Keratinocyte (primary cell): ENCODE measurements around the gene NECAB3. TPM values are rescaled to one million over a fixed set of nuclear protein-coding genes. Genes with fewer than 3 reads are reported as not detected.
A peak's percentile ranks its signal among the peaks of the same experiment; 100 is the strongest.

Source experiments
- DNase-seq: peaks from one replicate; pipeline ENCODE4 v3.0.0-alpha.2; 2011; ENCODE audit warnings: low read depth, missing footprints, low spot score
- FAIRE-seq: peaks from 2 replicates; lab custom pipeline; 2011; peaks lifted over from hg19 to GRCh38; lab: Jason Lieb, UNC
- H2AFZ ChIP-seq: 2 replicates; pipeline ENCODE4 v1.6.0; 2012; ENCODE audit warnings: low read length, control low read depth, inconsistent platforms; ENCODE audit not compliant: control insufficient read depth
- H3K27ac ChIP-seq: 2 replicates; pipeline ENCODE4 v1.5.1; 2011; ENCODE audit warnings: low read length; ENCODE audit not compliant: control insufficient read depth, insufficient read depth
- H3K27me3 ChIP-seq: 3 replicates; pipeline ENCODE4 v1.6.0; 2011; ENCODE audit warnings: low read length; ENCODE audit not compliant: control insufficient read depth, insufficient read depth; ENCODE audit errors: extremely low read depth
- H3K36me3 ChIP-seq, 2 experiments: 2 replicates in 1 of 2; 3 replicates in 1 of 2; pipeline ENCODE4 v1.5.1; 2011; ENCODE audit warnings: low read length in 2 of 2, mild to moderate bottlenecking in 1 of 2; ENCODE audit not compliant: control insufficient read depth in 2 of 2, insufficient read depth in 2 of 2; ENCODE audit errors: extremely low read depth in 1 of 2
- H3K4me1 ChIP-seq: 3 replicates; pipeline ENCODE4 v1.5.1; 2011; ENCODE audit warnings: low read length; ENCODE audit not compliant: control insufficient read depth, insufficient read depth; ENCODE audit errors: extremely low read depth
- H3K4me2 ChIP-seq: 3 replicates; pipeline ENCODE4 v1.6.0; 2011; ENCODE audit warnings: low read depth, low read length; ENCODE audit not compliant: control insufficient read depth, insufficient read depth; ENCODE audit errors: extremely low read depth
- H3K4me3 ChIP-seq, 3 experiments: fragments of 200-600 bp in 1 of 3; sonication (generic) in 1 of 3; 2 replicates in 2 of 3; 3 replicates in 1 of 3; pipeline ENCODE4 v1.5.1; 2011 to 2016; ENCODE audit warnings: low read length in 3 of 3, mild to moderate bottlenecking in 3 of 3, control low read depth in 2 of 3, inconsistent platforms in 1 of 3, low read depth in 1 of 3, mixed read lengths in 1 of 3, mixed run types in 1 of 3, moderate library complexity in 1 of 3; ENCODE audit not compliant: control insufficient read depth in 2 of 3, insufficient read depth in 2 of 3; ENCODE audit errors: extremely low read depth in 1 of 3
- H3K79me2 ChIP-seq: 2 replicates; pipeline ENCODE4 v1.6.0; 2012; ENCODE audit warnings: low read length; ENCODE audit not compliant: control insufficient read depth, insufficient read depth
- H3K9ac ChIP-seq: 3 replicates; pipeline ENCODE4 v1.6.0; 2011; ENCODE audit warnings: low read length; ENCODE audit not compliant: control insufficient read depth, insufficient read depth; ENCODE audit errors: extremely low read depth
- H3K9me1 ChIP-seq: 3 replicates; pipeline ENCODE4 v1.6.0; 2011; ENCODE audit warnings: low read length; ENCODE audit not compliant: control insufficient read depth, insufficient read depth; ENCODE audit errors: extremely low read depth
- H3K9me3 ChIP-seq: 2 replicates; pipeline ENCODE4 v1.5.1; 2012; ENCODE audit warnings: low read depth, low read length; ENCODE audit not compliant: control insufficient read depth
- H4K20me1 ChIP-seq: 3 replicates; pipeline ENCODE4 v1.6.0; 2011; ENCODE audit warnings: low read length; ENCODE audit not compliant: control insufficient read depth, insufficient read depth; ENCODE audit errors: extremely low read depth
- CTCF ChIP-seq, 3 experiments: IDR thresholded peaks in 1 of 3; conservative IDR thresholded peaks in 1 of 3; optimal IDR thresholded peaks in 1 of 3; 2 replicates in 2 of 3; 3 replicates in 1 of 3; pipeline versions ENCODE3 to v1.5.1; 2011; ENCODE audit warnings: low read length in 3 of 3, mild to moderate bottlenecking in 3 of 3, moderate library complexity in 2 of 3, control low read depth in 1 of 3, inconsistent platforms in 1 of 3; ENCODE audit not compliant: insufficient read depth in 2 of 3; ENCODE audit errors: extremely low read depth in 1 of 3
- EZH2 ChIP-seq: IDR thresholded peaks from one replicate; pipeline ENCODE4 v1.6.1; 2012; ENCODE audit warnings: inconsistent platforms, mild to moderate bottlenecking, low read length, moderate library complexity
- dilution Hi-C: fragments of 300-500 bp; cut with MboI; formaldehyde crosslinking; loops from one replicate; pipeline ENCODE4 v1.7.0; 2020; ENCODE audit warnings: low sequenced_read_pairs; ENCODE audit not compliant: extremely low pct_ligation_motif_present
- polyA plus RNA-seq, 5 experiments: library from polyadenylated mRNA; depleted of rRNA in 3 of 5; stranded (reverse) in 3 of 5; stranded (forward) in 1 of 5; unstranded in 1 of 5; fragments of >200 nt; gene quantifications; 1 replicate in 1 of 5; 2 replicates in 3 of 5; 3 replicates in 1 of 5; pipeline versions ENCODE4 v1.2.1 to v1.2.3, GENCODE V29; 2011 to 2012; ENCODE audit warnings: missing spikeins in 2 of 5, low read depth in 1 of 5, low replicate concordance in 1 of 5

The NECAB3 gene
- polyA plus RNA-seq, 1 donor (not counting 4 experiments of a cell fraction or from before 2014, with no cell fraction given), result 4.6 TPM

- H3K9ac ChIP-seq, result no peak overlapping the region
- no peak for DNase-seq
- H3K9me1 ChIP-seq, result no peaks in the 10 kb centered on the region
- H3K27me3 ChIP-seq, result no peaks in the 10 kb centered on the region
- H3K4me2 ChIP-seq, result no peak overlapping the region
- no peak for TF ChIP-seq EZH2
- TF ChIP-seq CTCF (optimal IDR thresholded peaks at IDR 0.05 in 1 of 3, IDR thresholded peaks at IDR 0.05 in 1 of 3, conservative IDR thresholded peaks at IDR 0.05 in 1 of 3; ENCODE audit: extremely low read depth in 1 of 3, insufficient read depth in 2 of 3, low read length in 3 of 3), result no peak
- peaks cover 2% of the 10 kb centered on the region for H3K4me1 ChIP-seq
- H4K20me1 ChIP-seq, result no peaks in the 10 kb centered on the region
- no peak overlapping the region for H3K4me3 ChIP-seq
- FAIRE-seq, result no peak
- no peak overlapping the region for H2AFZ ChIP-seq
- no peaks in the 10 kb centered on the region for H3K36me3 ChIP-seq
- no peaks in the 10 kb centered on the region for H3K9me3 ChIP-seq
- no peak overlapping the region for H3K27ac ChIP-seq
- dilution Hi-C loops, result no loop called here
- H3K79me2 ChIP-seq, result no peaks in the 10 kb centered on the region
These were observed 1.9 kb upstream of the NECAB3 start for GRCh38 chr20:33676121-33676520.

- no peaks in the 10 kb centered on the region for H3K79me2 ChIP-seq
- no peaks in the 10 kb centered on the region for H3K9me3 ChIP-seq
- no peaks in the 10 kb centered on the region for H3K9me1 ChIP-seq
- H3K36me3 ChIP-seq, result no peaks in the 10 kb centered on the region
- H3K4me3 ChIP-seq, result peak overlapping the region in 1 of 3 experiments; percentile 49
- DNase-seq (no peak), FAIRE-seq (no peak)
- no peak overlapping the region for H3K27ac ChIP-seq
- peaks cover 2% of the 10 kb centered on the region for H3K4me1 ChIP-seq
- TF ChIP-seq CTCF (optimal IDR thresholded peaks at IDR 0.05 in 1 of 3, IDR thresholded peaks at IDR 0.05 in 1 of 3, conservative IDR thresholded peaks at IDR 0.05 in 1 of 3; ENCODE audit: extremely low read depth in 1 of 3, insufficient read depth in 2 of 3, low read length in 3 of 3) (no peak), EZH2 (no peak)
- dilution Hi-C loops, result no loop called here
- H4K20me1 ChIP-seq, result no peaks in the 10 kb centered on the region
- H3K9ac ChIP-seq, result peak overlapping the region; percentile 19
- H2AFZ ChIP-seq, result peak overlapping the region; percentile 34
- peak overlapping the region; percentile 77 for H3K4me2 ChIP-seq
- no peaks in the 10 kb centered on the region for H3K27me3 ChIP-seq
These were observed 1.1 kb upstream of the NECAB3 start for GRCh38 chr20:33675136-33675959.
